HG02870 (cell line): ENCODE data around the gene GLT6D1.

ENCODE experiments used
- ATAC-seq: cut with Tn5 transposase; IDR thresholded peaks from one replicate; pipeline ENCODE4 v1.9.1; 2021; ENCODE audit warnings: mild to moderate bottlenecking, moderate library complexity; ENCODE audit not compliant: unreplicated experiment

The GLT6D1 gene

DNA sequence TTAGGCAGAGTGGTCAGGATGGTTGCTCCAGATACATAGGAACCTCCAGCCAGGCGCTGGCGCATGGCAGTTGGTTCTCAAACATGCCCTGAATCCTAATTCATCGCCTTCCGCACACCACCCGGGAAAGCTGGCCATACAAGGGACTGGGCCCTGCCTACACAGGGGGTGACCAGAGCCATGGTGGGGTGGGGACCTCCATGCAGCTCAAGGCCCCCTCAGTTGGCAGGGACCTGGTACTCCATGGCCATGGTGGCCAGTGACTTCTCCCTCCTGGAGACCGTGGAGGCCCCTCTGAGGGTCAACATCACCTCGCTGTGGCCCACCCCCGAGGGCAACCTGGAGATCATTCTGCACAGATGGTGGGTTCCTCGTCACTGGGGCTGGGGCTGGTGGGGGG lies 51.0 kb downstream of the GLT6D1 start:
- no peak for ATAC-seq

DNA sequence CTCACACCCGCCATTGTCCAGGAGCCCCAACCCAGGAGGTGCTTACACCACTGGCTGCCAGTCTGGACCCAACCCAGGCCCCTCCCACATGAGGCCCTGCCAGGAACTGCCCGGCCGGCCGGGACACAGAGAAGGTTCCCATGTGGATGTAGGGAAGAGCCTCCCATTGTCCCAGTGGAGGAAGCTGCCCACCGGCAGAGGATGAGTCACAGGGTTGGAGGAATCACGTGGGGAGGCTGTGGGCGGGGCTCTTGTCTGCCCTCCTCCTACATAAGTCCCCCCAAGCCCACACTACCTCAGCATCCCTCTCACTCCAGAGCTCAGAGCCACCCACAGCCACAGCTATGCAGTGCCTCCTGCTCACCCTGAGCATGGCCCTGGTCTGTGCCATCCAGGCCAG lies 51.7 kb downstream of the GLT6D1 start:
- no peak for ATAC-seq

DNA sequence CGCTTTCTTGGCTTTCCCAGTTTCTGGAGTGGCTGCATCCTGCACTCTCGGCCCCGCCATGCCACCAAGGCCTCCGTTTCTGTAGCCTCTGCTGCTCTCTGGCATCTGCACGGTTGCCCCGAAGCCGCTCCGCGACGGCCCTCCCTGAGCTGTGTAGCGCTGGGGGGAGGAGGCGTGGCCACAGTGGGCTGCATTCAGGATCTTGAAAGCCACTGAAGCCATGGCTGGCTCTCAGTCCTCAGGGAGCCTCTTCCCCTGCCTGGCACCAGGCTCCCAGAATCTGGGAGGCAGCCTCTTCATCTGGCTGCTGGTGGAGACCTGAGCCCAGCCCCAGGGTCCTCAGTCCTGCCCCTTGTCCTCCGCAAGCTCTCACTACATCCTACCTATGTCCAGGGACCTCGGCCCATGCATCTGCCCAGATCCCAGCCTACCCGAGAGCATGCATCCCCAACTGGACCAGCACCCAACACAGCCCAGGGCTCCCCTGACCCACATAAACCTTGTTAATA lies 52.7 kb downstream of the GLT6D1 start:
- no peak for ATAC-seq

DNA sequence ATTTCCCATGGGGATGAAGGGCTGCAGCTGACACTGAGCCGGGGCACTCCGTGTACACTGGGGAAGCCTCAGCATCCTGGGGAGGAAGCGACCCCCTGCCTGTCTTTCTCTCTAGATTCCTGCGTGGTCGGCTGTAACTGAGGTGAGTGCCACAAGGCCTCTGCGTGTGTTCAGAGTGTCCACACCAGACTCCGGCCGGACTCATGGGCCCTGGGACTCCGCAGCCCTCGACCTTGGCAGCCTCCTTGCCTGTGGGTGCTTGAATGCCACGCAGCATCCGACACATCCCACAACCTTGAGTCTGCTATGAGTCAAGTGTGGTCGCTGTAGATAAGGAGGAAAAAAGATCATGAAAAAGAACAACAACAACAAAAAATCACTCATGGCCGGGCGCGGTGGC lies 54.4 kb downstream of the GLT6D1 start:
- no peak for ATAC-seq

DNA sequence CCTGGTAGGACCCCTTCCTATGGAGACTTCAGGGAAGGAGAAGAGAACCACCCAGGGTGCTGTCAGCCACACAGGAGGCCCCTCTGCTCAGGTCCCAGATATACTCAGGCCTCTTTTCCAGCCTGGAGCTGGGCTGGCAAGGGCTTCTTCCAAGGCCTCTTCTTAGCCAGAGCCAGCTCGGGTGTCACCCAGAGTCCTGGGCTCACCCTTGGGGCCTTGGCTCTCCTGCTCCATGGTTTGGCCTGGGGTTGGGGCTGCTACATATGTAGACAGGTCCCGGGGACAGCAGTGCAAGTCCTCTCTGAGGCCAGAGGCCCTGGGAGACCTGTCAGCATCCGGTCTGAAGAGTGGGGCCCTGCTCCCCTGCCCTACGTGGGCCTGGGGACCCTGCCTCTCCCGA lies 55.0 kb downstream of the GLT6D1 start:
- ATAC-seq, result no peak

DNA sequence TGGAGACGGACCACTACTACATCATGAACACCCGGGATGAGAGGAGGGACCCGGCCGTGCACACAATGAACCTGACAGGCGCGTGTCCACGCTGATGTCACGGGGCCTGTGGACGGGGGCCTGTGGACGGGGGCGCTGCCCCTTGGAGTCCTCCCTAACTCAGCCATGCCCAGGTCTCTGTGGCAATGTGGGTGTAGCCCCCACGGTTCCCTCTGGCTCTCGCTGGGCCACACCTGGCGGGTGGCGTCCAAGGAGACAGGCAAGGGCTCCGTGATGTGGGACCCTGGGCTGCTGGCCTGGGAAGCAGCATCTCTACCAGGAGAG lies 55.7 kb downstream of the GLT6D1 start:
- ATAC-seq, result no peak

DNA sequence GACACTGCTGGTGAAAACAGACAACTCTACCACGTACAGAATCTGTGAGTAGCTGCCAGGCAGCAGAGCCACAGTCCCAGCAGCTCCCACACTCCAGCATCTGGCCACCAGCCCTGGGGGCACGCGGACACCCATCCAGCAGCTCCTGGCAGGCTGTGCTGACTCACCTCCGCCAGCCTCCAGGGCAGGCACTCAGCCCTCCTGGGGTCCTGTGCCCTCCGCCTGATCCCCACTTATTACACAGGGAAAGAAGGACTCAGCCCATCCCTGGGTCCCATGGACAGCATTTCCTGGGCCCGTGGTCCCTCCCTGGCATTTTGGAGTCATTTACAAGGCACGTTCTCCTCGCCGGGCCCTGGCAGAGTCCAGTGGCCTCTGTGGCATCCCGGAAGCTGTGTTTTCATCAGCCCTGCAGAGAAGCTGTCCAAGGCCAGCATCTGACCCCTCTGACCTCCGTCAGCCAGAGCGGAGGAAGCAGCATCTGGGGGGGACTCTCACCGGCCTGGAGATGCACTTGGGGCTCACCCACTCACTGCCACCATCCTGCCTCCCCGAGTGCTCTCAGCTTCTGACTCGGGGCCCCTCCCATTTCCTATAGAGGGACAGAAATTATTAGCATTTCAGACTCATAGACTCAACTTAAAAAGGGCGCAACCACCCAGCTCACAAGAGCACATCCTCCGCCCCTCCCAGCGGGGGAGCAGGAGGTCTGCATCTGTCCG lies 56.2 kb downstream of the GLT6D1 start:
- no peak for ATAC-seq

DNA sequence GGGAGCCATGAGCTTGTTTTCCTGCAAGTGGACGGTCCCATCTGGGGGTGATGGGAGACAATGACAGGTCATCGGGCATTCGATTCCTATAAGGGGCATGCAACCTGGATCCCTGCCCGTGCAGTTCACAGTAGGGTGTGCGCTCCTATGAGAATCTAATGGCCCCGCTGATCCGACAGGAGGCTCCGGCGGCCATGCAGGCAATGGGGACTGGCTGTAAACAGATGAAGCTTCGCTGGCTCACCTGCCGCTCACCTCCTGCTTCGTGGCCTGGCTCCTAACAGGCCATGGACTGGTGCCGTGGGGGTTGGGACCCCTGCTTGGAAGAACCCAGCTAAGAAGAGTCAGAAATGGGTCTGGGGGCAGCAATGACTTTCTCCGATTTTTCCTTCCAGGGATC lies 56.8 kb downstream of the GLT6D1 start:
- ATAC-seq, result no peak

DNA sequence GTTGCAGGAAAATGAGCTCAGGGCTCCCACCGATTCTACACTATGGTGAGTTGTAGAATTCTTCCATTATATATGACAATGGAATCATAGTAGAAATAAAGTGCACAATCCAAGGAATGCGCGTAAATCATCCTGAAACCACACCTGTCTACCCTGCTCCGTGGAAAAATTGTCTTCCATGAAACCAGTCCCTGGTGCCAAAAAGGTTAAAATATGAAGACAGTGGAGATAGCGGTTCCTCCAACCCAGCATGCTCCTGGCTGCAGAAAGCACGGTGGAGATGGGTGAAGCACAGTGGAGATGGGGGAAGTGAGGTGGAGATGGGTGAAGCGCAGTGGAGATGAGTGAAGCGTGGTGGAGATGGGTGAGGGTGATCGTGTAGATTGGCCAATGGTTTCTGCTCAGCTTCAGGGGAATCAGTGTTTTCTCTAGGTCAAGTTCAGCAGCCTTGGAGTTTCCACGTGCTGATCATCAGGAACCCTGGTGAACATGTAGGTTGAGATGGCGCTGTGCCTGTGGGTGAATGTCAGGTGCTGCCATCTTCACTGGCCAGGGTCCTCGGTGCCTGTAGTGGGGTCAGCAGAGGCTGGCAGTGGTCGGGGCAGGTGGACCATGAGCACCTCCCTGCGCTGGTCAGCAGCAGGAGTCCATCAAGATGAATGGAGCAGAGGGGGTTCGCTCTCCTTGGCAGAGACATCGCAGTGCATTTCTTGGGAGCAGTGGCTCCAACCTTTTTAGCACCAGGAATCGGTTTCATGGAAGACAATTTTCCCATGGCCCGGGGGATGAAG lies 57.5 kb downstream of the GLT6D1 start:
- no peak for ATAC-seq

DNA sequence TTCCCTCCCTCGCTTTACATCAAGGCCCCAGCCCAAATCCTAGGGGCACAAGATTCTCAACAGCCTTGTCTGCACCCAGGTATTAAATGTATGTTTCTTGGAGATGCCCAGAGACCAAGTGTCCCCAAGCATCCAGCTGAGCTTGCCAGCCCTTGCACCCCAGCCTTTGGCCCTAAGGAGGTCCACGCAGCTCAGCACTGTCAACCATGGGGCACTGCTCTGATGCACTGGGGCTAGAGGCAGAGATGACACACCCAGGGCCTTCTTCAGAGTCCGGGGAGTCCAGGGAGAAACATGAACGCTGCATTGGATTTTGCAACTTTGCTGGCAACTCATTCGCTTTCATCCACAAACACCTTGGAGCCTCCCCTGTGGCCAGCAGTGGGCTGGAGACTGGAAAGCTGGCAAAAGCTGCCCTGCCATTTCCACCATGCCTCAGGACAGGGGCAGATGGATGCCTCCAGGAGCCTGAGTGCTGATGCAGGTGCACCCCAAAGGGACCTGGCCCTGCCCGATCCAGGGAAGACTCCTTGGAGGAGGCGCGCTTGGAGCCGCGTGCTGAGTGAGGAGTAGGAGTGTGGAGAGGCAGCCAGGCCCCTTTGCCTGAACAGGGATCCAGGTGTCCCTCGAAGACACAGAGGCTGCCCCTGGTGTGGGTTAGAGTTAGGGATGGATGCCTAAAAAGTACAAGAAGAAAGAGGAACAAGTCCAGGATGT lies 58.5 kb downstream of the GLT6D1 start:
- ATAC-seq, result no peak

DNA sequence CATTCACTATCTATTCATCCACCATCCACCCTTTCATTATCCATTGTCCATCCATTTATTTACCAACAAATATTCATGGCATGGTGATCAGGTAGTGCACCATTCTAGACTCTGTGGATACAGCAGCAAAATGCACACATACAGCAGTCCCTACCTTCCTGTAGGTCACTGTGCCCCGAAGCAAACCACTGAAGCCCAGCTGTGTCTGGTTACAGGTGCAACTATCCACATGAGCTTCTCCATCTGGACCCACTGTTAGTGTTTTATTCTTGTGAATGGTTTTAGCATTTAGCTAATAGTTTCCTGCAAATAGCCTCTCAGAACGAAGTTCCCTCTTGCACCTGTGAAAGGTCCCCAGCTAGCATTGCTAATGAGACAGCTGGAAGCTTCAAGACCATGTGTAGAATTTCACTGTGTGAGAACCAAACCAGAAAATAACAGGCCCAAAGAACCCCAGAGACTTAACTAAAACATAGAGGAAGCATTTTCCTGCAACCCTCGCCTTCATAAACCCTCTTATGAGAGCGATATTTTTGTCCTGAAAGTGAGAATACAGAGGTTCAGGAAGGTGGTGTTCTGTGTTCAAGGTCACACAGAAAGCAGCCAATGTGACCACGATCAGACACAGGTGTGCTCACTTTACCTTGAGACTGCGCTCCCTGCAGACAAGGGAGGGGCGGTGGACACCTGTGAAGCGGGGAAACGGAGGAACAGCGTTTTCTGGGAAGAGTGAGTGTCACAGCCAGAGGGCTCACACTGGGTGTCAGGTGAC lies 59.3 kb downstream of the GLT6D1 start:
- ATAC-seq, result no peak

DNA sequence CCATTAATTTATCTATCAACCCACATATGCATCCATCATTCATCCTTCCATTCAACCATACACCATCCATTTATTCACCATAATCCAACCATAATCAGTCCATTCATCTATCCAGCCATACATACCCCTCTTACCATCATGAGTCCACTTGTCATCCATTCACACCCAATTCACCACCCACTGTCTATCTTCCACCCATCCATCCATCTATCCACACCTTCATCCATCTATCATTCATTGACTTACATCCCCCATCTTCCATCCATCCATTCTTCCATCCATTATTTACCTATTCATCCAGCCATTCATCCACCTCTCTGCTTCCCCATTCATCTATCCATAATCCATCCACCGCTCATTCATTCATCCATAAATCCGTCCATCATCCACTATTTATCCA lies 60.0 kb downstream of the GLT6D1 start:
- ATAC-seq, result no peak

DNA sequence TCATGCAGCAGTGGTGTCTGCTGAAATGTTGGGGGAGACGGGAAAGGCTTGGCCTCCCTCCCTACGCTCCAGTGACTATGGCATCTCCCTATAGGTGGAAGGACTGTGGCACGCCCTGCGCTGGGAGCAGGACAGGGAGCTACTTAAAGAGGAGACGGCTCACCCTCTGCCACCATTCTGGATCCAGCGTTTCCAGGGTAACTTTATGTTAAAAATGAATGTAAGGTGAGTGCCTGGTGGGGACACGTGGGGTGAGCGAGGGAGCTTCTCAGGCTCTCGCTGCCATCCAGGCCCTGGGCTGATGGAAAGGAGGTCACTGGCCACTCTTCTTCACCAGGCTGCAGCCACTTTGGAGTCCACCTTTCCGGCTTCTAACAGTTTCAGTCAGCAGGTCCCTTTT lies 62.1 kb downstream of the GLT6D1 start:
- no peak for ATAC-seq

DNA sequence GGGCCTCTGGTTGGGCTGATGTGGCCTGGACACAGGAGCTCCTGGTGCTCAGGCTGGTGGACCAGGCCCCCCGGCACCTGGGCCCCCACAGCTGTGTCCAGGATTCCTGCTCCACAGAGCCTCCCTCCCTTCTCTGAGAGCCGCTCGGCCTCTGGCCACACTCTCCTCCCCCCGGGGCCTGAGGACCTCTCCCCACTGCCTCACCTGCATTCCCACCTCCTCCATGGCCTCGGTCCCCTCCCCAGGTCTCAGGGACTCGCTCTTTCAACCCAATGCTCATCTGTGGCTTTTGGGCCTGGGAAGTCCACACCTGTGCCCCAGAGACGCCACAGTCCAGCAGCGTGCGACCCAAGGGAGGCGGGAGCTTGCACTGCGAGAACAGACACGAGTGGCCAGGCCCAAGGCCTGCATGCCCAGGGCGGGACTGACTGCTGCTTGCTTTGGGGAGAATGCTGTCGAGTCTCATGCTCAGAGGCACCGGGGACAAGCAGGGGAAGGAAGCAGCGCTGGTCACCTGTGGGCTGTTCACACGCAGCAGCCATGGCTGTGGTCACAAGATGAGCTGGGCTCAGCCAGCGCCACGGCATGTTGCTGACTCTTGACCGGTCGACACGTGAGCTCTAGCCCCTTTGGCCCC lies 63.2 kb downstream of the GLT6D1 start:
- ATAC-seq, result no peak

DNA sequence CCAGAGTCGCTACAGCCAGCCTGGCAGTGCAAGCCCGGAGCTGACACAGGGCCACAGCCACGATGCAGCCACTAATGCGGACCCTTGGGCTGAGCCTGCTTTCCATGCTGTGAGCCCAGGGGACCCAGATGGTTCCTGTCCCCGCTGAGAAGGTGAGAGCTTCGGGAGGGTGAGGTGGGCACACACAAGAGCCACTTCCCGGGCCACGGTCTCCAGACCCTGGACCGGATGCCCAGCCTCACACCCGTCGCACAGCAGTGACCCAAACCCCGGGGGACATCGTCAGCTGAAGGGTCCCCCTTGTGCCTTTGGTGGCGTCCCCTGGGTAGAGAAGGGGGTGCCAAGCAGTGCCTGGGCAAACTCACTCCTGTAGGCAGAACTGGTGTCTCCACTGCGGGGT lies 64.4 kb downstream of the GLT6D1 start:
- ATAC-seq, result no peak

DNA sequence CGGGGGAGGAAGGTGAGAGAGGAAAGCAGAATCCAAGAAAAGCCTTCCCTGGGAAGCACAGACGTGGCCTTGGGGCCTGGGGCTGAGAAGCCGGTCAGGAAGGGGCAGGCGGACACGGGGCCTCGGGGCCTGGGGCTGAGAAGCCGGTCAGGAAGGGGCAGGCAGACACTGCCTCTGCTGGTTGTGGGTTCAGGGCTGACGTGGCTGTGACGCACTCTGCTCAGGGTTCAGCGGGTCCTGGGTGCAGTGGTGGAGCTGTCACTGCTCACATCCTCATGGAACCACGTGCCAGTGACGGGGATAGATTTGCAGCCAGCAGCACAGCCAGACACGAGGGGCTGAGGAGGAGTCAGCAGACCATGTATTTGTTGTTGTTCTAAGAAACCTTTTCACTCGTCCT lies 65.0 kb downstream of the GLT6D1 start:
- ATAC-seq, result no peak
